NK-92 (cell line): ENCODE data around the gene NFIC.
"Not testable (repeated sequence)": the region's sequence is repeated elsewhere in the genome, so short reads cannot be mapped to it uniquely, and the experiment has no call there.

ENCODE experiments used
- DNase-seq: peaks from one replicate; lab custom pipeline; 2025; ENCODE audit not compliant: unreplicated experiment; lab: John Stamatoyannopoulos, UW

NFIC gene

DNA sequence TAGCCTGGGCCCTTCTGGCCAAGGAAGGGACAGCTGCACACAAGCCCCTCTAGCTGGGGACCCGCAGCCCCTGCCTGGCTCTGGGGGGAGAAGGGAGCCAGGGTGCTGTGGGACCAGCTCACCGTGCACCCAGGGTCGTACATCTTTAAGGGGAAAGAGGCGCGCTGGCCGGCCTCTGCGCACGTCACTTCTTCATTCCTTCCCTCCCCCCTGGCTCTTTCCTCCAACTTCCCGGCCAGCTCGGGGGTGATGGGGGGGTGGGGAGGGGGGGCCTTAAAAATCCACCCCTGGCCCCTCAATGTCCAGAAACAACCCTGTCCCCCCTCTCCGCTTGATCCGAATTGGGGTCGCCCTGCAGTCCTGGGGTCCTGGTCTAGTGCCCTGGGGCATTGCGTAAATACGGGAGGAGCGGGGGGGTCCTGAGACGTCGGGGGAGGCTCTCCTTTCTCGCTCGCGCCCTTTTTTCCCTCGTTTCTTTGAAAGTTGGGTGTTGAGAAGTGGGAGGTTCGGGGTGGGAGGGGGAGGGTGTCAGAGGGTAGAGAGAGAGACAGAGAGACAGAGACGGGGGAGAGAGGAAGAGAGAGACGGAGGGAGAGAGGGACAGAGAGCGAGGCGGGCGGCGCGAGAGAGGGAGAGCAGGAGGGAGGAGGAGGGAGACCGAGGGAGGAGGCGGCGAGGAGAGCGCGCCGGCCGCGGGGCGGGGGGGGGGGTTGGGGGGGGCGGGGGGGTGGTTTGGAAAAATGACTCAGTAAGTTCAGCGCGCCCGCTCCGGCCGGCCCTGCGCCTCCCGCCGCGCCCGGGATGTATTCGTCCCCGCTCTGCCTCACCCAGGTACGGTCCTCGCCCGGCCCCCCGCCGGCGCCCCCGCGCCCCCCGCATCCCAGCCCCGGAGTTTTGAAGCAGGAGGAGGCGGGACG is at the start of gene NFIC:
Gene NFIC (plus strand): TSS at position 748 of the 917 bp plus-strand sequence. CDS start 54 bp downstream, at position 802.
- DNase-seq, result no peak

DNA sequence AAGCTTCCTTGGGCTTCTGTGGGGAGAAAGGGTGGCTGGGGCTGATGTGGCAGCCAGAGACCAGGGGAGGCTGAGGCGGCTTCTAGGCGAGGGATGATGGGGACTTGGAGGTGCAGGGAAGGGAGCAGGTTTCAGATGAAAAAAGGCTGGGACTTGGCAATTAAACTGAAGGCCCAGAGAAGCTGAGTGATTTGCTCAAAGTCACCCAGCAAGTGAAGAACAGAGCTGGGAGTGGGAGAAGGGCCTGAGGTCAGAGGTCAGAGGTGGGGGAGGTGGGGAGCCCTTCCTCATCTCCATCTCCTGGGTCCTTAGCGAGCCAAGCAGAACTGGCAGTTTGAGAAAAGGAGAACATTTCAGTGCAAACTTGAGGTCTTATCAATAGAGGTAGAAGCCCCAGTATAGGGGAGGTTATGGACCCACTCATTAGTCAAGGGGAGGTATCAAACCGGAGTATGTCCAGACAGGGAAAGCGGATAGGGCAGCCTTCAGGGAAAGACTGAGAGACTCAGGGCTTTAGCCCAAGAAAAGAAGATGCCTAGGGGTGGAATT is 49.6 kb upstream of the NFIC start:
- no peak for DNase-seq

DNA sequence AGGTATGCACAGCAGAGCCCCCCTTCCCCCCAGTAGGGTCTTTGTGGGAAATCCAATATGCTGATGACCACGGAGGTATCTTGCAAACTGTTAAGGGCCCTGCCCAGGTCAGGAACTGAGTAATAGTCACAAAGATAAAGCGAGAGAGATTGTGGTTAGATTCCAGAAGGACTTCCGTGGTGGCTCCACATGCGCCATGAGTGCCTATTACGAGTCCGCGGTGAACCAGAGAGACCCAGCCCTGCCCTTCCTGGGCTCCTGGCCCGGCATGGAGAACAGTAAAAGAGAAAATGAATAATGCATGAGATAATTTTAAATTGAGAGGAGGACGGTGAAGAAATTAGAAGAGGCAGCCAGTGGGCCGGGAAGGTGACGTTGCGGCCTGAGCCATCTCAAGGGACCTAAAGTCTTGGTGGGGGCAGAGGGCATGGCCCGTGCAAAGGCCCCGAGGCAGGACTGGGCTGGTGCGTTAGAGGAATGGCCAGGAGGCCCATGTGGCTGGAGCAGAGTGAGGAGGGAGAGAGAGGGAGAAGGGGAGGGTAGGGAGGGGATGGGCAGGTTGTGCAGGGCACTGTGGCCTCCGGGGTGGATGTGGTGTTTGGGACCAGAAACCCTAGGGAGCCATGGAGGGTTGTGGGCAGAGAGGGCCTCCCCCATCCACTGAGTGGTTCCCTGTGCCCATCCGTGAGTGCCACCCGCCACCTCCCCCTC is 46.6 kb upstream of the NFIC start:
- no peak for DNase-seq

DNA sequence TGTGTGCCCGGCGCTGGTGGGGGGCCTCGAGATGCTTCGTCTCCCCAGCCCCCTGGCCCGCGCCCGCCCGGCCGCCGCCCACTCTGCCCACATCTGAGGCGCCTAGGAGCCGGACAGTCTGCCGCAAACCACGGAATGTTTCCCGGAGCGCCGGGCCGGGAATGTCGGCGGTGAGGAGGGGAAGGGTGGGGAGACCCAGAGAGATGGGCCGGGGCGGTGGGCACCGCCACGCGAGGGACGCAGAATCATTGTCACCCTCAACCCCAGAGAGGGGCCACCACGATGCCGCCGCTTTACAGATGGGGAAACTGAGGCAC is 46.1 kb upstream of the NFIC start:
- DNase-seq, result no peak

DNA sequence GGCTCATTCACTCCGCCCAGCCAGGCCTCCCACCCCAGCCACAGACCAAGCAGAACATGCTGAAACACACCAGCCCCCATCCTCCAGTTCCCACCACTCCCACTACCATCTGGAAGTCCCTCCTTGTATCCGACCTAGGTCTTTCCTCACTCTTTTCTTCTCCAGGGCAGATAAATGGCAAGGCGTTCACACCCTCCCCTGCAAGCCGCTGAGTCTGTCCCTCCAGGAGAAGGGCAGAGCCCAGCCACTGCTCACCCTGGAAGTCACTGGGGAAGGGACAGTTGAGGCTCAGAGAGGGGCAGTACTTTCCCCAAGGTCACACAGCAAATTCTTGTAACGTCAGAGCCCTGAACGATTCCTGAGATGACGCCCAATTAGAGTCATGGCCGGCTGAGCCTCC is 45.5 kb upstream of the NFIC start:
- DNase-seq, result no peak

DNA sequence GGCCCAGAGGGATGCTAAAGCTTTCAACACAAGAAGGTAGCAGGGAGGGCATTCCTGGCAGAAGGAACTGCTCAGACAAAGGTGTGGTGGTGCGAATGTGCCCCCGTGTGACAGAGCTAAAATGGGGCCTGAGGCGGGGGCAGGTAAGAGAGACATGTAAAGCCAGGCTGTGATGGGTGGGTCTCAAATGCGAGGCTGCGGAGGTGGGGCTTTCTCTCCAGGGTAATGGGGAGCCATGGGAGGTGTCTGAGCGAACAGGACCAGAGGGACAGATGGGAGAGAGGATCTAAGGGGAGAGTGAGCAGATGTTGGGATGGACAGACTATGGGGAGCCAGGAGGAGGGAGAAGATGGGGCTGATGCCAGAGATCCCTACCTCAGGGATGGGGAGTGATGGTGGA is 44.7 kb upstream of the NFIC start:
- no peak for DNase-seq

DNA sequence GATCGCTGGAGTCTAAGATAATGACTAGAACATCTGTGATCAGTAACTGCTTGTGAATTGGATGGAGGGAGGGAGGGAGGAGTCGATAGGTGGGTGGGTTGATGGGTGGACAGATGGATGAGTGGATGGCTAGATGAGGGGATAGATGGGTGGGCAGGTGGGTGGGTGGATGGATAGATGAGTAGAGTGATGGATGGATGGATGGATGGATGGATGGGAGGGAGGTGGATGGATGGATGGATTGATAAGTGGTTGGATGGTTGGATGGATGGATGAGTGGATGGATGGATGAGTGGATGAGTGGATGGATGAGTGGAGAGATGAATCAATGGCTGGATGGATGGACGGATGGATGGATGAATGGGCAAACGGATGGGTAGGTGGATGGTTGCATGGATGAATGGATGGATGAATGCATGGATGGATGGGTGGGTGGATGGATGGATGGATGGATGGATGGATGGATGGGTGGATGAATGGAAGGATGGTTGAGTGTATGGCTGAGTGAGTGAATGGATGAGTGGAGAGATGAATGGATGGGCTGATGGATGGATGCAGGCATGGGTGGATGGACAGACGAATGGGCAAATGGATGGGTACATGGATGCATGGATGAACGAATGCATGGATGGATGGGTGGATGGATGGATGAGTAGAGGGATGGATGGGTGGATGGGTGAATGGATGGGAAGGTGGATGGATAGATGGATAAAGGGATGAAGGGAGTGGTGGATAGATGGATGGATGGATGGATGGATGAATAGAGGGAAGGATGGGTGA is 44.0 kb upstream of the NFIC start:
- no peak for DNase-seq

DNA sequence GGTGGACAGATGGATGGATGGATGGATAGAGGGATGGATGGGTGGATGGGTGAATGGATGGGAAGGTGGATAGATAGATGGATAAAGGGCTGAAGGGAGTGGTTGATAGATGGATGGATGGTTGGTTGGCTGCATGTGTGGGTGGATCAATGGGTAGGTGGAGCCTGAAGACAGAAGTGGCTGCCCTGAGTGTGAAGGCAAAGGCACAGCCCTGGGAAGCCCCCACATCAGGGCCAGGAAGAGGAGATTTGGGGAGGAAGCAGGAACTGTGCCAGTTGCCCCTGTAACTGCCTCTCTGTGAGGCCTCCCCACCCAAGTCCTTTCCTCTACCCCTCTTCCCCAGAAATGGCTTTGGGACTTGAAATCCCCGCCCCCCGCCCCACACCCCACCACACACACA is 43.4 kb upstream of the NFIC start:
- no peak for DNase-seq

DNA sequence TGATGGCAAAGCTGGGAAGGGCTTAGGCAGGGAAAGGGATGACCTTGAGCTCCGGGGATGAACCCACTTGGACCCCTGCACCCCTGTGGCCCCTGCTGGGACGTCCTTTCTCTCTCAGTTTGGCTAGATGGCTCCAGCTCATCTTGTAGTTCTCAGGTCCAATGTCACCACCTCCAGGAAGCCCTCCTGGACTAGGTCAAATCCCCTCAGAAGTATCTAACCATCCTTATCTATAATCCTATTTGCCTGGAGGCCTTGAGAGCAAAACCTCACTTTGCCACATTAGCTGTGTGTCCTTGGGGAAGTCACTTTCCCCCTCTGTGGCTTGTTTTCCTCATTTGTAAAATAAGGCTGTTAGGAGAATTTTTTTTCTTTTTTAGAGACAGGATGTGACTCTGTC is 42.7 kb upstream of the NFIC start:
- no peak for DNase-seq

DNA sequence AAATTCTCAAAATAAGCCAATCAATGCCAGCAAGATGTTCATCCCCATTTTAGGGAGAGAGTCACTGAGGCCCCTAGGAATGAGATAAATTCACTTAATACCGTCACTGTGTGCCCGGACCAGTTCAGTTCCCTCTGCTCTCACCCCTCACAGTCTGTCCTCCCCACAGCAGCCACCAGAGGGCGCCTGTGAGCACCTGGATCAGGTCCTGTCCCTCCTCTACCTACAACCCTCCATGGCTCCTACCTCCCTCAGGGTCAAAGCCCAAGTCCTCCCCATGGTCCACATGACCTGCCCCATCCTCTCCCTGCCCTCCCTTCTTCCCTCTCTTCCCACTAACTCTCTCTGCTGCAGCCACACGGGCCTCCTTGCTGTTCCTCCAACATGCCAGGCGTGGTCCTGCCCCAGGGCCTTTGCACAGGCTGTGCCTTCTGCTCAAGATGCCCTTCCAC is 42.0 kb upstream of the NFIC start:
- no peak for DNase-seq

DNA sequence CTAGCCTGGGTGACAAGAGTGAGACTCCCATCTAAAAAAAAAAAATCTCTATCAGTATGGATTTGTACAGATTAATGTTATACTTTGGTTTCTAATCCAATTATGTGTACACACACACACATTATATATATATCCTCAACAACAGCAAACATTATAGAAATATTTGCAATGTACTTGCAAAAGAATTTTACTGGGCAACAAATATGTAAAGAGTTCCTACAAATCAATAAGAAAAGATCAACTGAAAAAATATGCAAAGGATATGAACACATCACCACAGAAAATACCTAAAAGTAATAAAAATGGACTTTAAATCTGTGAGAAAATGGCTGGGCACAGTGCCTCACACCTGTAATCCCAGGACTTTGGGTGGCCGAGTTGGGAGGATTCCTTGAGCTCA is 40.9 kb upstream of the NFIC start:
- no peak for DNase-seq

DNA sequence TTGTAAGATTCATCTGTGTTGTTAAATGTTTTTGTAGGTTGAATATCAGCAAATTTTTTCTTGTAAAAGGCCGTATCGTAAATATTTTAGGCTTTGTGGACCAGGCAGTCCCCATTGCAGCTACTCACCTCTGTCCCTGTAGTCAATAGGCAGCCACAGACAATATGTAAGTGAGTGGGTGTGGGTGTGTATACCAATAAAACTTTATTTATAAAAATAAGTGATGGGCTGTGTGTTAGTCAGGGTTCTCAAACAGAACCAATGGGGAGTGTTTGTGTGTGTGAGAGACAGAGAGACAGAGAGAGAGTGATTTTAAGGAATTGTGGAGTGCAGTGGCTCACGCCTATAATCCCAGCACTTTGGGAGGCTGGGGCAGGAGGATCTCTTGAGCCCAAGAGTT is 37.6 kb upstream of the NFIC start:
- no peak for DNase-seq

DNA sequence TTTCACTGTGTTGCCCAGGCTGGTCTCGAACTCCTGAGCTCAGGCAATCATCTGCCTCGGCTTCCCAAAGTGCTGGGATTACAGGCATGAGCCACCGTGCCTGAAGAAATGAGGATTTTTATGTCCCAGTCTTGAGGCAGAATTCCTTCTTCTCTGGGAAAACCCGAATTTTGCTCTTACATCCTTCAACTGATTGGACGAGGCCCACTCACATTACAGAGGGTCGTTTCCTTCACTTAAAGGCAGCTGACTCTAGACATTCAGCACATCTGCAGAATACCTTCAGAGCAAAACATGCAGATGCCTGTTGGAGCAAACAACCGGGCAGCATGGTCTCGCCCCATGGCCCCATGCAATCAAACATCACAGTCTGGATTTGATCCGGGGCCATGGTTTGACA is 36.3 kb upstream of the NFIC start:
- DNase-seq, result no peak

DNA sequence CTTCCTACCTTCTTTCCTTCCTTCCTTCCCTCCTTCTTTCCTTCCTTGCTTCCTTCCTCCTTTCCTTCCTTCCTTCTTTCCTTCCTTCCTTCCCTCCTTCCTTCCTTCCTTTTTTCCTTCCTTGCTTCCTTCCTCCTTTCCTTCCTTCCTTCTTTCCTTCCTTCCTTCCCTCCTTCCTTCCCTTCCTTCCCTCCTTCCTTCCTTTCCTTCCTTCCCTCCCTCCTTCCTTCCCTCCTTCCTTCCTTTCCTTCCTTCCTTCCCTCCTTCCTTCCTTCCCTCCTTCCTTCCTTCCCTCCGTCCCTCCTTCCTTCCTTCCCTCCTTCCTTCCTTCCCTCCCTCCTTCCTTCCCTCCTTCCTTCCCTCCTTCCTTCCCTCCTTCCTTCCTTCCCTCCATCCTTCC is 34.2 kb upstream of the NFIC start:
- DNase-seq, result not testable (repeated sequence)

DNA sequence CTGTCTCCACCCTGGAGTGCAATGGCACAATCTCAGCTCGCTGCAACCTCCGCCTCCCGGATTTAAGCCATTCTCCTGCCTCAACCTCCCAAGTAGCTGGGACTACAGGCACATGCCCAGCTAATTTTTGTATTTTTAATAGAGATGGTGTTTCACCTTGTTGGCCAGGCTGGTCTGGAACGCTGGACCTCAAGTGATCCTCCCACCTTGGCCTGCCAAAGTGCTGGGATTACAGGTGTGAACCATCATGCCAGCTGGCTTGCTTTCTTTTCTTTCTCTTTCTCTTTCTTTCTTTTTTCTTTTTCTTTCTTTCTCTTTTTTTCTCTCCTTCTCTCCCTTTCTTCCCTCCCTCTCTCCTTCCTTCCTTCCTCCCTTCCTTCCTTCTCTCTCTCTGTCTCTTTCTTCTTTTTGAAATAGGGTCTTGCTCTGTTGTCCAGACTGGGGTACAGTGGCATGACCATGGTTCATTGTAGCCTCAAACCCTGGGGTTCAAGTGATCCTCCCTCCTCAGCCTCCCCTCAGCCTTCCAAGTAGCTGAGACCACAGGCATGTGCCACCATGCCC is 33.3 kb upstream of the NFIC start:
- no peak for DNase-seq

DNA sequence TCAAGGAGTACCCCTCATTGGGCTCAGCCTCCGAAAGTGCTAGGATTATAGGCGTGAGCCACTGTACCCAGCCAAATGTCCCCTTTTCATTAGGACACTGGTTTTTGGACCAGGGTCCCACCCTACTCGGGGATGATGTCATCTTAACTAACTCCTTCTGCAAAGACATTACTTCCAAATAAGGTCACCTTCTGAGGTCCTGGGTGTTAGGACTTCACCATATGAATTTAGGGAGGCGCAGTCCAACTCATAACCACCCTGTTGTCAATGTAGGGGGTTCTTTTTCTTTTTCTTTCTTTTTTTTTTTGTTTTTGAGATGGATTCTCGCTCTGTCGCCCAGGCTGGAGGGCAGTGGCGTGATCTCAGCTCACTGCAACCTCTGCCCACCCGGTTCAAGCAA is 32.7 kb upstream of the NFIC start:
- DNase-seq, result no peak

DNA sequence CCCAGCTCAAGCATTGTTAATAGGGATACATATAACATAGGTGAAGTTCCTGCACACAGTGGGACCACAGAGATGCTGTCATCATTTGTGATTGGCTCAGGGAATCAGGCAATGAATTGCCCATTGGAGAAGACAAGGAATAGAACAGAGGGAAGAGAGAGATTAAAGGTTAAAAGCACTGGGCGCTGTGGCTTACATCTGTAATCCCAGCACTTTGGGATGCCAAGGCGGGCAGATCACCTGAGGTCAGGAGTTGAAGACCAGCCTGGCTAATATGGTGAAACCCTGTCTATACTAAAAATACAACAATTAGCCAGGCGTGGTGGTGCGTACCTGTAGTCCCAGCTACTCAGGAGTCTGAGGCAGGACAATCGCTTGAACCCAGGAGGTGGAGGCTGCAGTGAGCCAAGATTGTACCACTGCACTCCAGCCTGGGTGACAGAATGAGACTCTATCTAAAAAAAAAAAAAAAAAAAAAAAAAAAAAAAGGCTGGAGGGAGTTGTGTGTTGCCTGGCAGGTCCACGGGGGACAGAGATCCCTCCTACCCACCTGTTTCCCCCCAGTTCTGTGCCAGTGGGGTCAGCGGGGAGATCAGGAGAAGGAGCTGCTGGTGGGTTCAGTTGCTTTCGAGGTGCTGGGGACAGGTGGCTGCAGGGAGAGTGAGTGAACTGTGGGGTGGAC is 31.5 kb upstream of the NFIC start:
- not testable (repeated sequence) for DNase-seq

DNA sequence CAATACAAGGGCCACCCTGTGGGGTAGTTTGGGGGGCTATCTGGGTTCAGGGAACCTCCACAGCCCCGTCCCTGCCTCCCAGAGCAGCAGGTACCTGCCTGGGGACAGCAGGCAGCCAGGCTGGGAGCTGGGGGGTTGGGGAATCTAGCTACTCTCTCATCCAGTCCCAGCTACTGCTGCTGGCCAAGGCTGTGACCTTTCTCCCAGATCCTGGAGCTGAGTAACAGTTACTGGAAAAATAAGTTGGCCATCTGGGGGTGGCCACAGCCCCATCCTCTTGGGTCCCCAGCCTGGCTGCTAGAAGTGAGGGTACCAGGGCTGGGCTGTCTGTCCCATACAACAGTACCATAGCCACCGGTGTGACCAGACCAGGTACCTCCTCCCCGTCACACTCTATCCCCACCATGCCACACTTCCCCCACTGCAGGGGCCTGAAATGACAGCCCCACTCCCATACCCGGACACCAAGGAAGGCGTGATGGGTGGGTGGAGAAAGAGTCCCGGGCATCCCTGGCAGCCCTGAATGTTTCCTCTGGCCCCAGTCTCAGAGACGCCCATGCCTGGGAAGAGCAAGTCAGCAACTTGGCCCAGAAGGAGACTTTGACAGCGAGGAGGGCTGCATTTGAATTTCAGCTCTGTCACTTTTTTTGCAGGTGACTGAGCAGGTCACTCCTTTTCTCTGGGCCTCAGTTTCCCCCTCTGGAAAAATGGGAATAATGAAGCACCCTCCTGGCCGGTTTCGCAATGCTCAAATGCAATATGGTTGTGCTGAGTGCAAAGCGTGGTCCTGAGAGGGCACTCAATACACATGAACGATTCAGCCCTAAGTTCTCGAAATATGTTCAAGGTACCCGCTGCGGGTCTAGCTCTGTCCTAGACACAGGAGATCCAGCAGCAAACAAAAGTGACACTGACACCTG is 30.7 kb upstream of the NFIC start:
- no peak for DNase-seq

DNA sequence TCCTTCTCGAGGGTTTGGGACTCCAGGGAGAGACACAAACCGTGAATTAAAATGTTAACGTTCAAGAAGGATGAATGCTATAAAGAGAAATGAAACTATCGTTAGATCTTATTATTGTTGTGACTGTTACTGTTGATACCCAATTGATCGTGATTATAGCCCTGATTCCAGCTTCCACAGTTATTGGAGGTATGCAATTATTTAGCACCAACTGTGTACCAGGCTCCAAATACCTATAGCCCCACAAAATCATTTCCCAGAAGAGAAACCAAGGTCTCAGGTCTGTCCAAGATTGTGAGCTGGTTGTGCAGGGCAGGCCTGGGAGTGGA is 30.1 kb upstream of the NFIC start:
- no peak for DNase-seq
